Endothelial cell (in vitro differentiated cells): ENCODE data around the gene LRP1B. TPM values are rescaled to one million over a fixed set of nuclear protein-coding genes. Genes with fewer than 3 reads are reported as not detected.

Experiments used
- DNase-seq: peaks from one replicate; pipeline ENCODE4 v3.0.0; 2021; ENCODE audit warnings: low spot score
- H3K27ac Mint-ChIP-seq: one replicate; pipeline ENCODE4 v1.8.0; 2021; ENCODE audit warnings: mixed read lengths, inconsistent platforms; ENCODE audit not compliant: unreplicated experiment
- H3K27me3 Mint-ChIP-seq: one replicate; pipeline ENCODE4 v1.8.0; 2021; ENCODE audit warnings: mild to moderate bottlenecking, moderate library complexity, mixed read lengths, inconsistent platforms; ENCODE audit not compliant: unreplicated experiment
- H3K36me3 Mint-ChIP-seq: one replicate; pipeline ENCODE4 v1.8.0; 2021; ENCODE audit warnings: mild to moderate bottlenecking, low read depth, mixed read lengths, inconsistent platforms; ENCODE audit not compliant: unreplicated experiment
- H3K4me1 Mint-ChIP-seq: one replicate; pipeline ENCODE4 v1.8.0; 2021; ENCODE audit warnings: mild to moderate bottlenecking, mixed read lengths, inconsistent platforms; ENCODE audit not compliant: unreplicated experiment
- H3K4me3 Mint-ChIP-seq: one replicate; pipeline ENCODE4 v1.8.0; 2021; ENCODE audit warnings: mild to moderate bottlenecking, mixed read lengths, inconsistent platforms; ENCODE audit not compliant: unreplicated experiment
- H3K9me3 Mint-ChIP-seq: one replicate; pipeline ENCODE4 v1.8.0; 2021; ENCODE audit warnings: mixed read lengths, inconsistent platforms; ENCODE audit not compliant: unreplicated experiment
- CTCF ChIP-seq: fragments of 200-600 bp; sonication (generic); IDR thresholded peaks from one replicate; pipeline ENCODE4 v1.5.0; 2021; ENCODE audit warnings: antibody characterized with exemption; ENCODE audit not compliant: unreplicated experiment
- total RNA-seq: library from RNA; stranded (reverse); fragmentation: NEBNext Ultra II Directional; extraction: Animal tissue kit (Norgen Biotek cat#: 25700); gene quantifications from one replicate; pipeline ENCODE4 v1.2.1, GENCODE V29; 2021; ENCODE audit not compliant: unreplicated experiment

The LRP1B gene
- total RNA-seq, 1 donor from 2014 or later, result 1.4 TPM

DNA sequence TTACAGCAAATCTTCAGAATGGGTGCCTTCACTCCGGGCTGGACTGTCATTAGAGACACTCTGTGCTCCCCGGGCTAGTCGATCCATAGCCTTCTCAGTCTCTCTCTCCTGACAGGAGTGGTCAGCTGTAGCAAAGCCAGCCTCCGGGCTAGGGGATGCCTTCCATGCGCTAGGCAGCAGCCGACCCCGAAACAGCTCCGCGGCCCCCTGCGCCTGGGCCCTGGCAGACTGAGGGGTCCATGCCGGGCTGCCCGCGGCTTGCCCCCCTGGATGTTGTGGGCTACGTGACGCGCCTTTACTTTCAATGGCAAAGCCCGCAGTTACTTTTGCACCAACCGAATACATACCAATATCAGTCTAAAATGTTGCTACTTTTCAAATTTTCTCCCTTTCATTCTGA, 1447.2 kb downstream of the LRP1B start:
- DNase-seq, result no peak
- Mint-ChIP-seq H3K27ac (no peak overlapping the region), H3K4me1 (no peaks in the 10 kb centered on the region), H3K4me3 (no peak overlapping the region), H3K36me3 (no peaks in the 10 kb centered on the region), H3K27me3 (no peaks in the 10 kb centered on the region), H3K9me3 (no peaks in the 10 kb centered on the region)
- TF ChIP-seq CTCF, result no peak

DNA sequence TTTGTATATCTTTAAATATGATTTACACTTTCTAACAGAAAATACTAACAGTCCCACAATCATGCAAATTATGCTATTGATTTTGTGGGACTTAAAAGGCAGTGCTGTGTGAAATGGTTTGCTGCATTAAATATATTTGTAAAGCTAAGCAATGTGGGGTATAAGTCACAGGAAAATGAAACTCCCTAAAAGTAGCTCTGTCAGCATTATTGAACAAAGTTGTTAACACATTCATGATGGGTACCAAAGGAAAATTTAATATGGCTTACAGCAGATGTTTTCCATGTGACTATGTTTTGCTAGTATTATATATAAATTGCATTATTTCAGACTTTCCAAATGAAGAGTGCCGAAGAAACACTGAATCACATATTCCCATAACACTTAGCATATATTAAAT, 1450.0 kb downstream of the LRP1B start:
- no peak overlapping the region for H3K27ac Mint-ChIP-seq
- H3K36me3 Mint-ChIP-seq, result no peaks in the 10 kb centered on the region
- H3K4me3 Mint-ChIP-seq, result no peak overlapping the region
- no peak for TF ChIP-seq CTCF
- no peak for DNase-seq
- no peaks in the 10 kb centered on the region for H3K27me3 Mint-ChIP-seq
- H3K9me3 Mint-ChIP-seq, result no peaks in the 10 kb centered on the region
- H3K4me1 Mint-ChIP-seq, result no peaks in the 10 kb centered on the region

DNA sequence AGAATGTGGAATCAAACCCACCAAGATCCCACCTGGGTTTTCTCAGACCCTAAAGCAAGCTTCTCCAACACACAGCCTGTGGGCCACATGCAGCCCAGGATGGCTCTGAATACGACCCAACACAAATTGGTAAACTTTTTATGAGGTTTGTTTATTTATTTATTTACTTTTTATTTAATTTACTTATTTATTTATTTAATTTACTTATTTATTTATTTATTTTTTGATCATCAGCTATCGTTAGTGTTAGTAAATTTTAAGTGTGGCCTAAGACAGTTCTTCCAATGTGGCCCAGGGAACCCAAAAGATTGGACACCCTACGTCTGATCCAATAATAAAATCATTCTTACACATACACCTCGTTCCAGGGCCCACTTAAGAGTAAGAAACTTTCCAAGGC, 1451.1 kb downstream of the LRP1B start:
- Mint-ChIP-seq H3K4me1 (no peaks in the 10 kb centered on the region), H3K27ac (no peak overlapping the region), H3K36me3 (no peaks in the 10 kb centered on the region), H3K27me3 (no peaks in the 10 kb centered on the region), H3K9me3 (no peaks in the 10 kb centered on the region), H3K4me3 (no peak overlapping the region)
- TF ChIP-seq CTCF, result no peak
- no peak for DNase-seq

DNA sequence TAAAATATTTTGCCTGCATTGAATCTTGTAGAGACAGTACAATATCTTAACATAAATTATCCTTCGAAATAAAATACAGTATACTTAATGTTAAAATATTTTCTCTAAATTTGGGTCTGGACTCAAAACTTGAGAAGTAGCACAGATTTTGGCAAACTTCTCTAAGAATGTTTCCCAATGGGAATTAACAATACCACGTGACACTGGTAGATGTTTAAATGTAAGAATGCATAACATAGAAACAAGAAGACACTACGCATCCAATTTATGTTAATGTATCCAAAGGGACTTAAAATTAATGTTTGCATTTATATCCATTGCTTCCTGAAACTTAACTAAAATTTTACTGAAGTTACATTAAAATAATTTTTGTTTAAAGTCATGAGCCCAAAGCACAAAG, 1460.9 kb downstream of the LRP1B start:
- Mint-ChIP-seq H3K27me3 (peaks cover 1% of the 10 kb centered on the region), H3K9me3 (no peaks in the 10 kb centered on the region), H3K36me3 (no peaks in the 10 kb centered on the region), H3K4me3 (no peak overlapping the region), H3K4me1 (peaks cover 2% of the 10 kb centered on the region), H3K27ac (no peak overlapping the region)
- no peak for TF ChIP-seq CTCF
- DNase-seq, result no peak

- H3K9me3 Mint-ChIP-seq, result no peaks in the 10 kb centered on the region
- no peak for TF ChIP-seq CTCF
- H3K4me3 Mint-ChIP-seq, result no peak overlapping the region
- no peak for DNase-seq
- no peaks in the 10 kb centered on the region for H3K36me3 Mint-ChIP-seq
- no peaks in the 10 kb centered on the region for H3K27me3 Mint-ChIP-seq
- H3K27ac Mint-ChIP-seq, result no peak overlapping the region
- H3K4me1 Mint-ChIP-seq, result peaks cover 2% of the 10 kb centered on the region
Observed at GRCh38 chr2:140667203-140667602, 1463.6 kb downstream of the LRP1B start.
